Prostate gland (tissue), 2 donors: ENCODE measurements around the gene NPDC1. TPM values are rescaled to one million over a fixed set of nuclear protein-coding genes. Genes with fewer than 3 reads are reported as not detected.

Experiments used
- DNase-seq: peaks from one replicate; pipeline ENCODE4 v3.0.0-alpha.2; 2019; ENCODE audit warnings: low spot score
- H3K27ac ChIP-seq, 2 donors: fragments of 200-600 bp; sonication (generic); 2 replicates each; pipeline ENCODE4 v1.5.1; 2017 to 2019
- H3K27me3 ChIP-seq: fragments of 200-600 bp; sonication (generic); replicated peaks from 2 replicates; pipeline ENCODE4 v1.5.1; 2019; ENCODE audit not compliant: insufficient read depth
- H3K36me3 ChIP-seq, 2 donors: fragments of 200-600 bp; sonication (generic); 1 replicate in 1 of 2; 2 replicates in 1 of 2; pipeline versions ENCODE4 v1.5.1 to v1.8.1; 2017 to 2019
- H3K4me1 ChIP-seq: fragments of 200-600 bp; sonication (generic); replicated peaks from 2 replicates; pipeline ENCODE4 v1.5.1; 2019
- H3K4me3 ChIP-seq, 2 donors: fragments of 200-600 bp; sonication (generic); 2 replicates each; pipeline ENCODE4 v1.5.1; 2017 to 2019
- H3K9me3 ChIP-seq: fragments of 200-600 bp; sonication (generic); 2 replicates; pipeline ENCODE4 v1.5.1; 2017
- CTCF ChIP-seq, 4 experiments: fragments of 200-600 bp in 2 of 4; fragments of 450-650 bp in 2 of 4; sonication (generic) in 2 of 4; IDR thresholded peaks; 1 replicate in 3 of 4; 2 replicates in 1 of 4; pipeline ENCODE4 v1.5.1; 2016 to 2019; ENCODE audit warnings: antibody characterized with exemption in 4 of 4, mild to moderate bottlenecking in 2 of 4, moderate library complexity in 2 of 4
- POLR2A ChIP-seq: fragments of 450-650 bp; IDR thresholded peaks from one replicate; pipeline ENCODE4 v1.6.1; 2016; ENCODE audit warnings: antibody characterized with exemption, mild to moderate bottlenecking
- POLR2AphosphoS5 ChIP-seq: sonication (generic); formaldehyde crosslinking; IDR thresholded peaks from one replicate; pipeline ENCODE4 v1.6.1; 2017; ENCODE audit warnings: antibody characterized with exemption
- WGBS: methylation state at CpG from one replicate; pipeline ENCODE4 v1.1.5; 2018; 5-methylcytosine and 5-hydroxymethylcytosine counted together
- intact Hi-C: fragments of 100-400 bp; cut with DNase I; formaldehyde crosslinking; loops from one replicate; pipeline ENCODE4 v1.14.2; 2022
- total RNA-seq, 2 donors: library from RNA; depleted of rRNA; stranded (reverse); fragments of >200 nt; gene quantifications; one replicate each; pipeline ENCODE4 v1.1.0, GENCODE V29; 2016

Gene NPDC1
- total RNA-seq, 2 donors from 2014 or later = 384 to 427 TPM

GRCh38 chr9:137082925-137083290 is 36.9 kb upstream of the NPDC1 start:
- no peak overlapping the region for H3K4me3 ChIP-seq
- peaks cover 6% of the 10 kb centered on the region for H3K4me1 ChIP-seq
- WGBS = 94% methylated on average over 8 of the region's 8 CpGs
- peak overlapping the region in 1 of 2 donors; percentile 36 for H3K27ac ChIP-seq
- no peak for DNase-seq
- no peaks in the 10 kb centered on the region for H3K27me3 ChIP-seq
- no peaks in the 10 kb centered on the region for H3K36me3 ChIP-seq
- no peaks in the 10 kb centered on the region for H3K9me3 ChIP-seq
- intact Hi-C loops = no loop called here
- TF ChIP-seq CTCF (IDR thresholded peaks at IDR 0.05) (no peak), POLR2A (no peak), POLR2AphosphoS5 (no peak)

- Histone ChIP-seq H3K4me3 (no peak overlapping the region), H3K36me3 (no peaks in the 10 kb centered on the region), H3K27ac (no peak overlapping the region), H3K9me3 (no peaks in the 10 kb centered on the region), H3K27me3 (no peaks in the 10 kb centered on the region), H3K4me1 (peaks cover 6% of the 10 kb centered on the region)
- TF ChIP-seq POLR2A = no peak
- no peak for TF ChIP-seq CTCF (IDR thresholded peaks at IDR 0.05)
- TF ChIP-seq POLR2AphosphoS5 = no peak
- no peak for DNase-seq
- WGBS = 95% methylated on average over 16 of the region's 16 CpGs
- intact Hi-C loops = no loop called here
Observed at GRCh38 chr9:137082222-137082924, 36.4 kb upstream of the NPDC1 start.

GRCh38 chr9:137080260-137081122 is 34.5 kb upstream of the NPDC1 start:
- no peaks in the 10 kb centered on the region for H3K27me3 ChIP-seq
- no peaks in the 10 kb centered on the region for H3K9me3 ChIP-seq
- H3K4me1 ChIP-seq = peaks cover 6% of the 10 kb centered on the region
- H3K4me3 ChIP-seq = no peak overlapping the region
- no peak overlapping the region for H3K27ac ChIP-seq
- TF ChIP-seq POLR2AphosphoS5 = no peak
- no peak for TF ChIP-seq CTCF (IDR thresholded peaks at IDR 0.05)
- TF ChIP-seq POLR2A = no peak
- intact Hi-C loops = no loop called here
- WGBS = 90% methylated on average over 23 of the region's 24 CpGs
- H3K36me3 ChIP-seq = no peaks in the 10 kb centered on the region
- no peak for DNase-seq

- TF ChIP-seq POLR2AphosphoS5 = no peak
- TF ChIP-seq CTCF (IDR thresholded peaks at IDR 0.05) = no peak
- TF ChIP-seq POLR2A = no peak
- Histone ChIP-seq H3K4me1 (peaks cover 6% of the 10 kb centered on the region), H3K27ac (no peak overlapping the region), H3K4me3 (no peak overlapping the region), H3K27me3 (no peaks in the 10 kb centered on the region), H3K9me3 (no peaks in the 10 kb centered on the region), H3K36me3 (no peaks in the 10 kb centered on the region)
- no peak for DNase-seq
- intact Hi-C loops = no loop called here
- WGBS = 81% methylated on average over 13 of the region's 13 CpGs
Observed at GRCh38 chr9:137079401-137079787, 33.4 kb upstream of the NPDC1 start.
